Lower leg skin (tissue), 4 donors: ENCODE results near the gene FAM240A. TPM values are rescaled to one million over a fixed set of nuclear protein-coding genes. Genes with fewer than 3 reads are reported as not detected.

Source experiments
- DNase-seq, 2 donors: peaks; one replicate each; pipeline ENCODE4 v3.0.0-alpha.2; 2019; ENCODE audit warnings: low spot score in 2 of 2
- H3K4me3 ChIP-seq: fragments of 200-600 bp; sonication (generic); 2 replicates; pipeline ENCODE4 v1.5.1; 2017; ENCODE audit warnings: mild to moderate bottlenecking, low read depth; ENCODE audit not compliant: poor library complexity, severe bottlenecking
- POLR2A ChIP-seq, 2 donors: fragments of 450-650 bp; IDR thresholded peaks; one replicate each; pipeline ENCODE4 v1.6.1; 2016 to 2017; ENCODE audit warnings: antibody characterized with exemption in 2 of 2, mild to moderate bottlenecking in 1 of 2, moderate library complexity in 1 of 2
- WGBS, 2 donors: methylation state at CpG; one replicate each; pipeline ENCODE4 v1.1.5; 2018; 5-methylcytosine and 5-hydroxymethylcytosine counted together
- intact Hi-C: fragments of 100-400 bp; cut with DNase I; formaldehyde crosslinking; loops from one replicate; pipeline ENCODE4 v1.15.0; 2023; ENCODE audit warnings: low total_unique reads
- total RNA-seq, 4 donors: library from RNA; depleted of rRNA; stranded (reverse); fragments of >200 nt; gene quantifications; one replicate each; pipeline ENCODE4 v1.1.0, GENCODE V29; 2016
- TF ChIP-seq, protein P1 (sequence below), 3 donors: fragments of 450-650 bp; IDR thresholded peaks; one replicate each; pipeline ENCODE4 v1.5.1; 2016; ENCODE audit warnings: antibody characterized with exemption in 3 of 3, mild to moderate bottlenecking in 3 of 3, moderate library complexity in 2 of 3

The FAM240A gene
- total RNA-seq, 4 donors from 2014 or later: 0.42 TPM; not detected in 3

DNA sequence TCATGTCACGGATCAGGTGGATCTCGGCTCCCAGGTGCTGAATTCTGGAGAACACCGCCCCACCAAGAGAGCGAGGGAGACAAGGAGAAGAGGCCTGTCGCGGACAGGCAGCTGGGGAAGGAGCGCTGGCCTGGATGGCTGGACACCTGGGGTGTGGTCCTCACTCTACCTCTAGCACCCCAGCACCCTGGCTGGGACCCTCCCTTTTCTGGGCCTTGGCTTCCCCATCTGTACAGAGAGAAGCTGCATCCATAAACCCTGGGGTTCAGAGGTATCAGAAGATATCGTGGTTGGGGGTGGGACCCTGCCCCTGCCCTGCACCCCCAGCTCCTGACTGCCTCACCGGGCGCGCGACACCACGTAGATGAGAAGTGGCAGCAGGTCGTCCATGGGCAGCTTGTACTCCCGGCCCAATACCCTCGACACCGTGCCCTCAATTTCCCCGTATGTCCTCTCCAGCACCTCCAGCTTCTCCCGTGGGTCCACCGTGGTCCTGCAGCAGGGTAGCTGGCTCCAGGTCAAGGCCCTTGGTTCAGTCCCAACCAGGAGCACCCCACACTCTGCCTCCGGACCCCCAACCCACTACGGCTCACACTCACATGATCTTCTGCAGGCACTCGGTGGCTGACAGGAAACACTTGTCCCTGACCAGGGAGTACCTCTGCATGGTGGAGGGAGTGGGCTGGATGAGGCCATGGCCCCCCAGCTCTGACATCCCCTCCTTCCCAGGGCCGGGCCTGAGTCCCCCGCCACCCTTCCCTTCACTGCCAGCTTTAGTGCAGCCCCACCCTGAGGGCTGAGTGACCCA lies 59.4 kb downstream of the FAM240A start:
- TF ChIP-seq, protein P1, sequence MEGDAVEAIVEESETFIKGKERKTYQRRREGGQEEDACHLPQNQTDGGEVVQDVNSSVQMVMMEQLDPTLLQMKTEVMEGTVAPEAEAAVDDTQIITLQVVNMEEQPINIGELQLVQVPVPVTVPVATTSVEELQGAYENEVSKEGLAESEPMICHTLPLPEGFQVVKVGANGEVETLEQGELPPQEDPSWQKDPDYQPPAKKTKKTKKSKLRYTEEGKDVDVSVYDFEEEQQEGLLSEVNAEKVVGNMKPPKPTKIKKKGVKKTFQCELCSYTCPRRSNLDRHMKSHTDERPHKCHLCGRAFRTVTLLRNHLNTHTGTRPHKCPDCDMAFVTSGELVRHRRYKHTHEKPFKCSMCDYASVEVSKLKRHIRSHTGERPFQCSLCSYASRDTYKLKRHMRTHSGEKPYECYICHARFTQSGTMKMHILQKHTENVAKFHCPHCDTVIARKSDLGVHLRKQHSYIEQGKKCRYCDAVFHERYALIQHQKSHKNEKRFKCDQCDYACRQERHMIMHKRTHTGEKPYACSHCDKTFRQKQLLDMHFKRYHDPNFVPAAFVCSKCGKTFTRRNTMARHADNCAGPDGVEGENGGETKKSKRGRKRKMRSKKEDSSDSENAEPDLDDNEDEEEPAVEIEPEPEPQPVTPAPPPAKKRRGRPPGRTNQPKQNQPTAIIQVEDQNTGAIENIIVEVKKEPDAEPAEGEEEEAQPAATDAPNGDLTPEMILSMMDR (IDR thresholded peaks at IDR 0.05): no peak
- TF ChIP-seq POLR2A (IDR thresholded peaks at IDR 0.05): no peak
- intact Hi-C loops: no loop called here
- 89 to 91% methylated on average over 23 to 25 of the region's 25 CpGs for WGBS, 2 donors
- no peak overlapping the region for H3K4me3 ChIP-seq
- peak in 1 of 2 donors; percentile 80 for DNase-seq

- 84 to 85% methylated on average over 6 of the region's 6 CpGs for WGBS, 2 donors
- intact Hi-C loops: no loop called here
- no peak overlapping the region for H3K4me3 ChIP-seq
- peak in 1 of 2 donors; percentile 68 for DNase-seq
- no peak for TF ChIP-seq POLR2A (IDR thresholded peaks at IDR 0.05)
- TF ChIP-seq, protein P1 (IDR thresholded peaks at IDR 0.05): no peak
These were observed 60.0 kb downstream of the FAM240A start for GRCh38 chr3:46672349-46672695.

- no peak overlapping the region for H3K4me3 ChIP-seq
- intact Hi-C loops: no loop called here
- WGBS, 2 donors: 91 to 92% methylated on average over 10 of the region's 10 CpGs
- DNase-seq: peak in 1 of 2 donors; percentile 72
- no peak for TF ChIP-seq POLR2A (IDR thresholded peaks at IDR 0.05)
- TF ChIP-seq, protein P1 (IDR thresholded peaks at IDR 0.05): no peak
These were observed 61.1 kb downstream of the FAM240A start for GRCh38 chr3:46673151-46674030.

- 84 to 90% methylated on average over 12 of the region's 12 CpGs for WGBS, 2 donors
These were observed 61.9 kb downstream of the FAM240A start for GRCh38 chr3:46674031-46674845.

GRCh38 chr3:46675426-46675825 lies 63.1 kb downstream of the FAM240A start:
- WGBS, 2 donors: 88 to 93% methylated on average over 3 to 6 of the region's 6 CpGs
- no peak overlapping the region for H3K4me3 ChIP-seq

More at GRCh38 chr3:46674031-46674845, 61.9 kb downstream of the FAM240A start:
- TF ChIP-seq, protein P1 (IDR thresholded peaks at IDR 0.05): no peak
- TF ChIP-seq POLR2A (IDR thresholded peaks at IDR 0.05): no peak
- DNase-seq: peak in 1 of 2 donors; percentile 66
- no peak overlapping the region for H3K4me3 ChIP-seq
- intact Hi-C loops: no loop called here

More at GRCh38 chr3:46675426-46675825, 63.1 kb downstream of the FAM240A start:
- intact Hi-C loops: no loop called here
- DNase-seq: no peak
- TF ChIP-seq, protein P1 (IDR thresholded peaks at IDR 0.05): no peak
- no peak for TF ChIP-seq POLR2A (IDR thresholded peaks at IDR 0.05)
